ENCODE results near the gene LIMCH1.

- TF ChIP-seq, protein P1, sequence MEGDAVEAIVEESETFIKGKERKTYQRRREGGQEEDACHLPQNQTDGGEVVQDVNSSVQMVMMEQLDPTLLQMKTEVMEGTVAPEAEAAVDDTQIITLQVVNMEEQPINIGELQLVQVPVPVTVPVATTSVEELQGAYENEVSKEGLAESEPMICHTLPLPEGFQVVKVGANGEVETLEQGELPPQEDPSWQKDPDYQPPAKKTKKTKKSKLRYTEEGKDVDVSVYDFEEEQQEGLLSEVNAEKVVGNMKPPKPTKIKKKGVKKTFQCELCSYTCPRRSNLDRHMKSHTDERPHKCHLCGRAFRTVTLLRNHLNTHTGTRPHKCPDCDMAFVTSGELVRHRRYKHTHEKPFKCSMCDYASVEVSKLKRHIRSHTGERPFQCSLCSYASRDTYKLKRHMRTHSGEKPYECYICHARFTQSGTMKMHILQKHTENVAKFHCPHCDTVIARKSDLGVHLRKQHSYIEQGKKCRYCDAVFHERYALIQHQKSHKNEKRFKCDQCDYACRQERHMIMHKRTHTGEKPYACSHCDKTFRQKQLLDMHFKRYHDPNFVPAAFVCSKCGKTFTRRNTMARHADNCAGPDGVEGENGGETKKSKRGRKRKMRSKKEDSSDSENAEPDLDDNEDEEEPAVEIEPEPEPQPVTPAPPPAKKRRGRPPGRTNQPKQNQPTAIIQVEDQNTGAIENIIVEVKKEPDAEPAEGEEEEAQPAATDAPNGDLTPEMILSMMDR (IDR thresholded peaks at IDR 0.05), result no peak
- no peak for TF ChIP-seq POLR2A (IDR thresholded peaks at IDR 0.05)
These were observed 91.0 kb downstream of the LIMCH1 start for GRCh38 chr4:41628936-41629335.
